ENCODE results near the gene FILIP1L. TPM values are rescaled to one million over a fixed set of nuclear protein-coding genes. Genes with fewer than 3 reads are reported as not detected.

FILIP1L gene
- total and polyA plus RNA-seq, 2 of the 13 experiments (the other 11 are each of a cell fraction or from before 2014, with no cell fraction given), result 8.1 to 187 TPM

DNA sequence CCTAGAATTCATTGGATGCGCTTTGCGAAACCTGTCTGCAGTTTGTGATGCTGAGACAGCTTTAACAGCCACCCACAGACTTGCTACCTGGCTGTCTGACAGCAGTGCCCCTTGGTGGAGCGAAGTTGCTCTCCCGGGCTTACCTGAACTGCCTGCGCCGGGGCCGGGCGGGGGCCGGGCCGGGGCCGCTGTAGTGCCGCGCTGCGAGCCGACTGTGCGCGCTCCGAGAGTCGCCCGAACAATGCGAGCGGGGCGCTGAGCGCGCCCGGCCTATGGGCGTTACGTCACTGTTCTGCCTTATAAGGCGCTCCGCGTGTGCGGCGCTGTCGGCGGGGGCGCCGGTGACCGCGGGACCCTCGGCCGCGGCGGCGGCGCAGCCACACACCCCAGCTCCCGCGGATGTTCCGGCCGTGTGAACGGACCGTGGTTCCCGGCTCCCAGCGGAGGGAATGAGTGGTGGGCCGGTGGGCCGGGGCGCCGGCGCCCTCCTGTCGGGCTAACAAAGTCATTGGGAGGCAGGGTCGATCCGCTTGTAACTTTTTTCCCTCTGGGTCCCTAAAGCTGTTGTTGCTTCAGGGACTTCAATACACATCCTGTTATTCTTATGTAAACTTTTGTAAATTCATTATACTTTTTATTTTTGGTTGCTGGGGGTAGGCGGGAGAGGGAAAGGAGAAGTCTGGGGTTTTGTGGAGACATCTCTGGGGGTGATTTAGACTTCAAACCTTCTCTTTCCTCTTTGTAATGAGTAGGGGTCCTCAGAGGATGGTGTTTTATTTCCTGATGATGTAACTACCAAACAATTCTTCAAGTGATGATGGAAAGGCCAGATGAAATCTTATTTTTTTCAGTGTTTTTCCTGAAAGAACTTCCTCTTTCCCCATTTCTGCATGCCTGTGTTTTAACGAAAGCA, 238.1 kb downstream of the FILIP1L start (continued):
- peak; percentile 79; the same call in 1 of the 2 replicates for TF ChIP-seq ZNF276 (CRISPR knock-in tag; IDR thresholded peaks at IDR 0.05; ENCODE audit: low read depth)
- TF ChIP-seq, protein P1, sequence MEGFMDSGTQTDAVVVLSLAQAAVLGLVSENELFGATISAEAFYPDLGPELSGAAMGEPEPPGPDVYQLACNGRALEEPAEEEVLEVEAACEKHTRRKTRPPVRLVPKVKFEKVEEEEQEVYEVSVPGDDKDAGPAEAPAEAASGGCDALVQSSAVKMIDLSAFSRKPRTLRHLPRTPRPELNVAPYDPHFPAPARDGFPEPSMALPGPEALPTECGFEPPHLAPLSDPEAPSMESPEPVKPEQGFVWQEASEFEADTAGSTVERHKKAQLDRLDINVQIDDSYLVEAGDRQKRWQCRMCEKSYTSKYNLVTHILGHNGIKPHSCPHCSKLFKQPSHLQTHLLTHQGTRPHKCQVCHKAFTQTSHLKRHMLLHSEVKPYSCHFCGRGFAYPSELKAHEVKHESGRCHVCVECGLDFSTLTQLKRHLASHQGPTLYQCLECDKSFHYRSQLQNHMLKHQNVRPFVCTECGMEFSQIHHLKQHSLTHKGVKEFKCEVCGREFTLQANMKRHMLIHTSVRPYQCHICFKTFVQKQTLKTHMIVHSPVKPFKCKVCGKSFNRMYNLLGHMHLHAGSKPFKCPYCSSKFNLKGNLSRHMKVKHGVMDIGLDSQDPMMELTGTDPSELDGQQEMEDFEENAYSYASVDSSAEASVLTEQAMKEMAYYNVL (CRISPR knock-in tag; IDR thresholded peaks at IDR 0.05; ENCODE audit: borderline replicate concordance), result peak; percentile 80
- no peak for TF ChIP-seq RFXANK (CRISPR knock-in tag; IDR thresholded peaks at IDR 0.05)
- no peak for TF ChIP-seq HNF1A (IDR thresholded peaks at IDR 0.05; ENCODE audit: low read depth)
- TF ChIP-seq HNF1A (CRISPR knock-in tag; IDR thresholded peaks at IDR 0.05; ENCODE audit: borderline replicate concordance), result peak; percentile 76
- peak; percentile 48; the same call in 1 of the 2 replicates for TF ChIP-seq MAZ (IDR thresholded peaks at IDR 0.05; ENCODE audit: borderline replicate concordance, low read depth, low read length)
- TF ChIP-seq MAZ (CRISPR knock-in tag; IDR thresholded peaks at IDR 0.05; ENCODE audit: low read depth), result peak; percentile 87
- TF ChIP-seq HIVEP1 (CRISPR knock-in tag; IDR thresholded peaks at IDR 0.05), result no peak
- peak; percentile 78 for TF ChIP-seq ZSCAN29 (CRISPR knock-in tag; conservative IDR thresholded peaks at IDR 0.05)
- no peak for TF ChIP-seq SNAPC2 (CRISPR knock-in tag; IDR thresholded peaks at IDR 0.05)
- peak; percentile 75 for TF ChIP-seq ZNF121 (CRISPR knock-in tag; IDR thresholded peaks at IDR 0.05)
- TF ChIP-seq TEAD3 (CRISPR knock-in tag; optimal IDR thresholded peaks at IDR 0.05; ENCODE audit: borderline replicate concordance), result peak; percentile 6
- peak; percentile 67; the same call in 1 of the 2 replicates for TF ChIP-seq JUN (CRISPR knock-in tag; IDR thresholded peaks at IDR 0.05)
- TF ChIP-seq ZNF263 (CRISPR knock-in tag; IDR thresholded peaks at IDR 0.05), result peak; percentile 53; the same call in 1 of the 2 replicates
- no peak for TF ChIP-seq ZKSCAN5 (CRISPR knock-in tag; IDR thresholded peaks at IDR 0.05)
- no peak for TF ChIP-seq MZF1 (CRISPR knock-in tag; IDR thresholded peaks at IDR 0.05; ENCODE audit: borderline replicate concordance)
- no peak for TF ChIP-seq ATM (IDR thresholded peaks at IDR 0.05; ENCODE audit: borderline replicate concordance)
- peak; percentile 92 for TF ChIP-seq ASH2L (IDR thresholded peaks at IDR 0.05; ENCODE audit: insufficient read length, low read depth, low read length)
- TF ChIP-seq RBFOX2 (IDR thresholded peaks at IDR 0.05; ENCODE audit: low read depth, low read length), result peak; percentile 99
- no peak for TF ChIP-seq SMYD3 (CRISPR knock-in tag; IDR thresholded peaks at IDR 0.05)
- TF ChIP-seq NFYB (CRISPR knock-in tag; IDR thresholded peaks at IDR 0.05), result no peak

Measured in HepG2 (cell line).